ENCODE data around the gene ZBTB38. TPM values are rescaled to one million over a fixed set of nuclear protein-coding genes. Genes with fewer than 3 reads are reported as not detected.

Gene ZBTB38
- total and polyA plus RNA-seq, 2 donors from 2014 or later: 8.6 to 113 TPM

DNA sequence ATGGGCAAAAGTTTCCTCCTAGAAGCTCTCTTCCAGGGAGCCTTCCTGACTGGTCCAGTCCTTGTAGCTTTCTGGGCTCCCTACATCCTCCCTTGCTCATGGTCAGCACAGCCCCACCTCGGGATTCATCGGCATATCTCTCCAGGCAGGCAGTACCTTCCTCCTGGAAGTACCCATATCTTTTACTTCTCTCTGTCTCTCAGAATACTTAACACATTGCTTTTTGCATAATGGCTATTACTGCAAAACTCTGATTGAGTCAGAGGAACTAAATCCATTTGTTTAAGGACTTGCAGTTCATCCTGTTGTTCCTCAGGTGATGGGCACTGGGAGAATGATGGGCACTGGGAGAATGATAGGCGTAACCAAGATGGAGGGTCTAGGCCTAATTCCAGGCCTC lies 13.8 kb upstream of the ZBTB38 start:
- TF ChIP-seq, protein P1, sequence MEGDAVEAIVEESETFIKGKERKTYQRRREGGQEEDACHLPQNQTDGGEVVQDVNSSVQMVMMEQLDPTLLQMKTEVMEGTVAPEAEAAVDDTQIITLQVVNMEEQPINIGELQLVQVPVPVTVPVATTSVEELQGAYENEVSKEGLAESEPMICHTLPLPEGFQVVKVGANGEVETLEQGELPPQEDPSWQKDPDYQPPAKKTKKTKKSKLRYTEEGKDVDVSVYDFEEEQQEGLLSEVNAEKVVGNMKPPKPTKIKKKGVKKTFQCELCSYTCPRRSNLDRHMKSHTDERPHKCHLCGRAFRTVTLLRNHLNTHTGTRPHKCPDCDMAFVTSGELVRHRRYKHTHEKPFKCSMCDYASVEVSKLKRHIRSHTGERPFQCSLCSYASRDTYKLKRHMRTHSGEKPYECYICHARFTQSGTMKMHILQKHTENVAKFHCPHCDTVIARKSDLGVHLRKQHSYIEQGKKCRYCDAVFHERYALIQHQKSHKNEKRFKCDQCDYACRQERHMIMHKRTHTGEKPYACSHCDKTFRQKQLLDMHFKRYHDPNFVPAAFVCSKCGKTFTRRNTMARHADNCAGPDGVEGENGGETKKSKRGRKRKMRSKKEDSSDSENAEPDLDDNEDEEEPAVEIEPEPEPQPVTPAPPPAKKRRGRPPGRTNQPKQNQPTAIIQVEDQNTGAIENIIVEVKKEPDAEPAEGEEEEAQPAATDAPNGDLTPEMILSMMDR (IDR thresholded peaks at IDR 0.05; ENCODE audit: borderline replicate concordance, extremely low read depth, insufficient read depth): no peak
- Histone ChIP-seq H3K9me3 (ENCODE audit: control insufficient read depth in 2 of 3, insufficient read depth in 1 of 3, low read length in 3 of 3) (no peaks in the 10 kb centered on the region), H3K27ac (ENCODE audit: low read depth in 2 of 2, low read length in 2 of 2) (no peak overlapping the region), H3K4me1 (ENCODE audit: control insufficient read depth in 2 of 3, insufficient read depth in 2 of 3, low read depth in 1 of 3, low read length in 3 of 3) (no peaks in the 10 kb centered on the region), H3K36me3 (ENCODE audit: control insufficient read depth in 2 of 3, insufficient read depth in 3 of 3, low read length in 3 of 3) (no peaks in the 10 kb centered on the region), H3K4me3 (ENCODE audit: low read length in 3 of 3) (no peak overlapping the region), H3K27me3 (ENCODE audit: control insufficient read depth, insufficient read depth, low read length) (no peaks in the 10 kb centered on the region), H3K9ac (ENCODE audit: low read length in 3 of 3) (no peak overlapping the region)
- intact Hi-C loops (cut with DNase I): loop anchor here (10.0 kb wide), 1 partner anchor 90 kb away; no protein-coding TSS in a partner anchor
- no peak for DNase-seq
- FAIRE-seq: no peak

DNA sequence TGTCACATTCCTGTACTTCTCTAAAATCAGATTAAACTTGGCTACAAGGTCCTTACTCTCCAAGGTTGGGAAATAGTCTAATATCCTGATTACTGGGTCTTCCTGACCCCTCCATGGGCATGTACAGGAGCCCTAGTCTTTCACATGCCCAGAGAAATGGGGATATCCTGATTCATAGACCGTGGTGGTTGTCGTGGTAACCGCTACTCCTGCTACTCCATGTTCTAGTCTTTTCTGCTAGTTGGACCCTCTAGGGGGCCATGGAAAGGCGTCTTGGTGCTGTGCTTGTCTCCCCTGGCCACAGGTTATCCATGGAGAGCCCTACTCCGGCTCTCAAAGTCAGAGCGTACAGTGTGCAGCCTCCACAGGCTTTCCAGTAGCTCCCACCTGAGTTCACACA lies 13.1 kb upstream of the ZBTB38 start:
- Histone ChIP-seq H3K36me3 (ENCODE audit: control insufficient read depth in 2 of 3, insufficient read depth in 3 of 3, low read length in 3 of 3) (no peaks in the 10 kb centered on the region), H3K27me3 (ENCODE audit: control insufficient read depth, insufficient read depth, low read length) (no peaks in the 10 kb centered on the region), H3K9me3 (ENCODE audit: control insufficient read depth in 2 of 3, insufficient read depth in 1 of 3, low read length in 3 of 3) (no peaks in the 10 kb centered on the region), H3K9ac (ENCODE audit: low read length in 3 of 3) (no peak overlapping the region), H3K4me1 (ENCODE audit: control insufficient read depth in 2 of 3, insufficient read depth in 2 of 3, low read depth in 1 of 3, low read length in 3 of 3) (no peaks in the 10 kb centered on the region), H3K4me3 (ENCODE audit: low read length in 3 of 3) (no peak overlapping the region), H3K27ac (ENCODE audit: low read depth in 2 of 2, low read length in 2 of 2) (no peak overlapping the region)
- DNase-seq (no peak), FAIRE-seq (no peak)
- TF ChIP-seq, protein P1 (IDR thresholded peaks at IDR 0.05; ENCODE audit: borderline replicate concordance, extremely low read depth, insufficient read depth): no peak
- intact Hi-C loops (cut with DNase I): loop anchor here (10.0 kb wide), 1 partner anchor 90 kb away; no protein-coding TSS in a partner anchor

DNA sequence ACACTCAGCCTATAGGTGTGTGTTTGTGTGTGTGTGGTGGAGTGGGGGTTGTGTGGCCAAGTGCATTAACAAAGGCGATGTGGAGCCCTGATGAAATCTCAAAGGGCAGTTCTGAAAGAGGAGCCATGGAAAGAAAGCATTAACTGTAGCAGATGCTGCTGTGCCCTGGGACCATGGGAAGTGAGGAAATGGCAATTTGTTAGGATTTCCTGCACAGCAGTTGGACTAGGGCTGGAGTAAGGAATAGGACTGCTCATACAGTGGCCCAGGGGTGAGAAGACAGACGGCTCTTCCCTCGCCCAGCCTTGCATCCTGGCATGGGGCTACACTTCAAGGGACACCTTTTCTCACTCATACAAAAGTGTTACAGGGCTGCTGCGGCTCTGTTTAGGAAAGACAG lies 12.3 kb upstream of the ZBTB38 start:
- no peak for DNase-seq
- intact Hi-C loops (cut with DNase I): loop anchor here (10.0 kb wide), 1 partner anchor 89 kb away; no protein-coding TSS in a partner anchor
- TF ChIP-seq, protein P1 (IDR thresholded peaks at IDR 0.05; ENCODE audit: borderline replicate concordance, extremely low read depth, insufficient read depth): no peak

More for the DNA sequence above, 12.3 kb upstream of the ZBTB38 start:
- Histone ChIP-seq H3K4me1 (ENCODE audit: control insufficient read depth in 2 of 3, insufficient read depth in 2 of 3, low read depth in 1 of 3, low read length in 3 of 3) (no peaks in the 10 kb centered on the region), H3K36me3 (ENCODE audit: control insufficient read depth in 2 of 3, insufficient read depth in 3 of 3, low read length in 3 of 3) (no peaks in the 10 kb centered on the region), H3K27ac (ENCODE audit: low read depth in 2 of 2, low read length in 2 of 2) (no peak overlapping the region), H3K9me3 (ENCODE audit: control insufficient read depth in 2 of 3, insufficient read depth in 1 of 3, low read length in 3 of 3) (no peaks in the 10 kb centered on the region), H3K4me3 (ENCODE audit: low read length in 3 of 3) (no peak overlapping the region), H3K9ac (ENCODE audit: low read length in 3 of 3) (no peak overlapping the region), H3K27me3 (ENCODE audit: control insufficient read depth, insufficient read depth, low read length) (no peaks in the 10 kb centered on the region)
- no peak for FAIRE-seq
